ENCODE results near the gene PRKAB1.

GRCh38 chr12:119692997-119693396 lies 25.1 kb downstream of the PRKAB1 start:
- TF ChIP-seq CTCF (IDR thresholded peaks at IDR 0.05) (no peak), POLR2A (IDR thresholded peaks at IDR 0.05) (no peak)

Data from lower leg skin (tissue), 3 donors.